ENCODE data around the gene BMPR1A. TPM values are rescaled to one million over a fixed set of nuclear protein-coding genes. Genes with fewer than 3 reads are reported as not detected.
"Not testable (repeated sequence)": the region's sequence is repeated elsewhere in the genome, so short reads cannot be mapped to it uniquely, and the experiment has no call there.

Gene BMPR1A
- total RNA-seq, 4 donors from 2014 or later = 26.5 to 44.9 (median 37.1) TPM

- DNase-seq (ENCODE audit: low spot score) = no peak
- no peak for ATAC-seq (ENCODE audit: low FRiP score)
- TF ChIP-seq CTCF (IDR thresholded peaks at IDR 0.05) = no peak
Observed at GRCh38 chr10:86851328-86852207, 95.1 kb downstream of the BMPR1A start.

DNA sequence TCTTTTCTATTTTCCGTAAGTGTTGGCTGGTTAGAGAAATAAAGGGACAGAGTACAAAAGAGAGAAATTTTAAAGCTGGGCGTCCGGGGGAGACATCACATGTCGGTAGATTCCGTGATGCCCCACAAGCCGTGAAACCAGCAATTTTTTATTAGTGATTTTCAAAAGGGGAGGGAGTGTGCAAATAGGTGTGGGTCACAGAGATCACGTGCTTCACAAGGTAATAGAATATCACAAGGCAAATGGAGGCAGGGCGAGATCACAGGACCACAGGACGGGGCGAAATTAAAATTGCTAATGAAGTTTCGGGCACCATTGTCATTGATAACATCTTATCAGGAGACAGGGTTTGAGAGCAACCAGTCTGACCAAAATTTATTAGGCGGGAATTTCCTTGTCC lies 97.2 kb downstream of the BMPR1A start:
- not testable (repeated sequence) for ATAC-seq (ENCODE audit: low FRiP score); DNase-seq (ENCODE audit: low spot score)

- TF ChIP-seq CTCF (IDR thresholded peaks at IDR 0.05) = no peak
- DNase-seq (ENCODE audit: low spot score) (no peak), ATAC-seq (ENCODE audit: low FRiP score) (no peak)
Observed at GRCh38 chr10:86855513-86855912, 99.1 kb downstream of the BMPR1A start.

- TF ChIP-seq CTCF (IDR thresholded peaks at IDR 0.05) = no peak
- ATAC-seq (ENCODE audit: low FRiP score) = no peak
- no peak for DNase-seq (ENCODE audit: low spot score)
Observed at GRCh38 chr10:86856156-86856555, 99.7 kb downstream of the BMPR1A start.

GRCh38 chr10:86857128-86857721 lies 100.8 kb downstream of the BMPR1A start:
- no peak for DNase-seq (ENCODE audit: low spot score)
- no peak for ATAC-seq (ENCODE audit: low FRiP score)
- no peak for TF ChIP-seq CTCF (IDR thresholded peaks at IDR 0.05)

DNA sequence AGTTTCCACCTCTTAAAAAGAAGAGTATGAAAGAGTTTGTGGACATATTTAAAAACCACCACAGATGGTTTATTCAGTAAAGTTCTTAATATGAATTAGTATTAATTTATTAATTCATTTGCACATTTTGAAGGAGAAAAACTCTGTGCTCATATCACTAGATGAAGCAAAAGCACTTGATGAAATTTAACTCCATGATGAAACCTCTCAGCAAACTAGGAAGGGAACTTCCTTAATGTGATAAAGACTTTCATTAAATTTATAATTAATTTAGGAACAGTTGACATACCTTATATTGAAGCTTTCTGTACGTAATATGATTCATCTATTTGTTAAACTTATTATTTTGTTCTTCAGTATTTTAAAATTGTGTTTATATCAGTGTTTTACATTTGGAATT lies 101.6 kb downstream of the BMPR1A start:
- TF ChIP-seq CTCF (IDR thresholded peaks at IDR 0.05) = no peak
- ATAC-seq (ENCODE audit: low FRiP score) = no peak
- no peak for DNase-seq (ENCODE audit: low spot score)

GRCh38 chr10:86861351-86861750 lies 104.9 kb downstream of the BMPR1A start:
- DNase-seq (ENCODE audit: low spot score) (no peak), ATAC-seq (ENCODE audit: low FRiP score) (no peak)
- no peak for TF ChIP-seq CTCF (IDR thresholded peaks at IDR 0.05)
